OCI-LY7 (cell line): ENCODE results near the gene TMEM61. TPM values are rescaled to one million over a fixed set of nuclear protein-coding genes. Genes with fewer than 3 reads are reported as not detected.

Experiments used
- BruUV-seq: library from RNA; stranded (reverse); fragments of 400-500 nt; replicated peaks from 2 replicates; lab custom pipeline; 2021; lab: Mats Ljungman, UMichigan
- CTCF ChIA-PET: fragments of 300-600 bp; sonication (Branson Sonifier 250); formaldehyde crosslinking; loops from one replicate; lab custom pipeline; 2022; ENCODE audit warnings: antibody characterized with exemption; ENCODE audit not compliant: unreplicated experiment; lab: Charles Lee
- POLR2A ChIA-PET: fragments of 300-600 bp; sonication (Branson Sonifier 250); formaldehyde crosslinking; loops from one replicate; lab custom pipeline; 2022; ENCODE audit warnings: antibody characterized with exemption; lab: Charles Lee
- DNase-seq: peaks from one replicate; pipeline ENCODE4 v3.0.0-alpha.2; 2015; ENCODE audit warnings: low spot score
- H2AFZ ChIP-seq: fragments of 200-600 bp; sonication (generic), shearing (Covaris generic); 2 replicates; pipeline ENCODE4 v1.6.1; 2014; ENCODE audit warnings: mild to moderate bottlenecking, antibody characterized with exemption, low read length, moderate library complexity
- H3K27ac ChIP-seq: fragments of 200-600 bp; sonication (generic); 2 replicates; pipeline ENCODE4 v1.5.1; 2014; ENCODE audit warnings: mixed run types, low read depth, mild to moderate bottlenecking, moderate library complexity, low read length, inconsistent platforms; ENCODE audit not compliant: poor library complexity, severe bottlenecking
- H3K36me3 ChIP-seq: fragments of 200-600 bp; sonication (generic); 2 replicates; pipeline ENCODE4 v1.6.1; 2014; ENCODE audit warnings: mild to moderate bottlenecking, antibody characterized with exemption, low read length, moderate library complexity, mixed read lengths; ENCODE audit not compliant: insufficient read depth
- H3K4me1 ChIP-seq: fragments of 200-600 bp; sonication (generic); 2 replicates; pipeline ENCODE4 v1.5.1; 2014; ENCODE audit warnings: mild to moderate bottlenecking, low read length; ENCODE audit not compliant: insufficient read depth, poor library complexity, severe bottlenecking
- H3K4me2 ChIP-seq: fragments of 200-600 bp; sonication (generic); 2 replicates; pipeline ENCODE4 v1.6.1; 2014; ENCODE audit warnings: mild to moderate bottlenecking, low read length
- H3K4me3 ChIP-seq: fragments of 200-600 bp; sonication (generic); 2 replicates; pipeline ENCODE4 v1.5.1; 2014; ENCODE audit warnings: mild to moderate bottlenecking, low read depth, low read length; ENCODE audit not compliant: poor library complexity, severe bottlenecking
- H3K79me2 ChIP-seq: fragments of 200-600 bp; sonication (generic); 2 replicates; pipeline ENCODE4 v1.6.1; 2016; ENCODE audit warnings: low read depth, mild to moderate bottlenecking, low read length, moderate library complexity, mixed read lengths; ENCODE audit not compliant: insufficient read depth
- H3K9me2 ChIP-seq: fragments of 200-600 bp; sonication (generic); 2 replicates; pipeline ENCODE4 v1.6.1; 2016; ENCODE audit warnings: mild to moderate bottlenecking, low read length, mixed read lengths; ENCODE audit not compliant: insufficient read depth
- H3K9me3 ChIP-seq: fragments of 200-600 bp; sonication (generic); 2 replicates; pipeline ENCODE4 v1.6.1; 2014; ENCODE audit warnings: mild to moderate bottlenecking, mixed run types, low read length, mixed read lengths
- H4K20me1 ChIP-seq: fragments of 200-600 bp; sonication (generic); 2 replicates; pipeline ENCODE4 v1.6.1; 2014; ENCODE audit warnings: mild to moderate bottlenecking, antibody characterized with exemption, low read length, moderate library complexity, mixed read lengths; ENCODE audit not compliant: insufficient read depth
- EZH2phosphoT487 ChIP-seq: fragments of 200-600 bp; sonication (generic); IDR thresholded peaks from 2 replicates; pipeline ENCODE4 v1.6.1; 2018; ENCODE audit warnings: low read depth, borderline replicate concordance, mild to moderate bottlenecking, mixed run types, antibody characterized with exemption, low read length, moderate library complexity, mixed read lengths
- intact Hi-C: fragments of 100-400 bp; cut with micrococcal nuclease; formaldehyde crosslinking; loops from one replicate; pipeline ENCODE4 v1.10.0; 2022; ENCODE audit not compliant: unreplicated experiment
- total RNA-seq, 2 experiments: library from RNA; depleted of rRNA in 1 of 2; stranded (reverse); fragments of >200 nt in 1 of 2; shearing (Covaris generic) in 1 of 2; gene quantifications; 2 replicates each; pipeline ENCODE4 v1.2.3, GENCODE V29; 2014 to 2022
- TF ChIP-seq, protein P1 (sequence below): fragments of 200-600 bp; sonication (generic); conservative IDR thresholded peaks from 2 replicates; pipeline ENCODE4 v1.5.1; 2014; ENCODE audit warnings: mild to moderate bottlenecking, antibody characterized with exemption, low read length, moderate library complexity, mixed read lengths

TMEM61 gene
- total RNA-seq, 2 experiments from 2014 or later, result not detected

DNA sequence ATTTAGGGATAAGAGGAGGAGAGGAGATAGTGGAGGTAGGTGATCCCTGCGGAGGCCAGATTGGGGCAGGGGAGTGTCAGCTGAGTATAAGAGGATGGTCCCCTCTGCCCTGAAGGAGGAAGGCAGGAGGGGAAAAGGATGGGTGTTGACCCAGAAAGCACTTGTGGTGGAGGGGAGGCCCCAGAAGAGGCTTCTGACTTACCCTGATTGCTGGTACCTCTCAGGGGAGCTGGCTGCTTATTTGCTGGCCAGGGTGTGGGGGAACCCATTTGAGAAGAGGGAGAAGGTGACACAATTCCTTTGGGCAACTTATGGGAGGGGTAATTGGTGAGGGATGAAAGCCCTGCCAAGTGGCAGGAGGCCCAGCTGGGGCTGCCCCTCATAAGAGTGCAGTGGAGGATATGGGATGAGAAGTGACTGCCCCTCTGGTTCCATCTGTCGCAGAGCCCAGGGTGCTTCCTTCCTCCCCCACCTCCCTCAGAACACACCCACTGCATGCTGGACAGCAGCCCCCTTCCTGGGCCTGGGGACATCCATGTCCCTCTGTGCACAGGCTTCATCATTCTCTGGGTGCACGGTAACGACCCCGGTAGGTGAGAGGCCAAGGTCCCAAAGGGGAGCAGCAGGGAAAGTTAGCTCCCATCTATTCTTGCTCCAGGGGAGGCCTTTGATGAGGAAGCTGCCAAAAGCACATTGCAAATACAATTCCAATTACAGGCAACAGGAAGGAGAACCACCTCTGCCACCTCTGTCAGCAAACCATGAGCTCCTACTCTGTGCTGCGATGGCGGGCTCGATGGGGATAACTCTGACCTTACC lies 57.5 kb downstream of the TMEM61 start:
- H3K79me2 ChIP-seq, result no peaks in the 10 kb centered on the region
- no TSS peak for BruUV-seq
- CTCF ChIA-PET, result no interaction called here
- H2AFZ ChIP-seq, result no peak overlapping the region
- no peak overlapping the region for H3K4me3 ChIP-seq
- no peaks in the 10 kb centered on the region for H3K36me3 ChIP-seq
- no peaks in the 10 kb centered on the region for H3K9me2 ChIP-seq
- POLR2A ChIA-PET, result no interaction called here
- no peaks in the 10 kb centered on the region for H3K4me1 ChIP-seq
- H3K4me2 ChIP-seq, result no peak overlapping the region
- intact Hi-C loops, result no loop called here
- H3K27ac ChIP-seq, result no peak overlapping the region
- no peaks in the 10 kb centered on the region for H4K20me1 ChIP-seq
- no peak for TF ChIP-seq EZH2phosphoT487
- TF ChIP-seq, protein P1, sequence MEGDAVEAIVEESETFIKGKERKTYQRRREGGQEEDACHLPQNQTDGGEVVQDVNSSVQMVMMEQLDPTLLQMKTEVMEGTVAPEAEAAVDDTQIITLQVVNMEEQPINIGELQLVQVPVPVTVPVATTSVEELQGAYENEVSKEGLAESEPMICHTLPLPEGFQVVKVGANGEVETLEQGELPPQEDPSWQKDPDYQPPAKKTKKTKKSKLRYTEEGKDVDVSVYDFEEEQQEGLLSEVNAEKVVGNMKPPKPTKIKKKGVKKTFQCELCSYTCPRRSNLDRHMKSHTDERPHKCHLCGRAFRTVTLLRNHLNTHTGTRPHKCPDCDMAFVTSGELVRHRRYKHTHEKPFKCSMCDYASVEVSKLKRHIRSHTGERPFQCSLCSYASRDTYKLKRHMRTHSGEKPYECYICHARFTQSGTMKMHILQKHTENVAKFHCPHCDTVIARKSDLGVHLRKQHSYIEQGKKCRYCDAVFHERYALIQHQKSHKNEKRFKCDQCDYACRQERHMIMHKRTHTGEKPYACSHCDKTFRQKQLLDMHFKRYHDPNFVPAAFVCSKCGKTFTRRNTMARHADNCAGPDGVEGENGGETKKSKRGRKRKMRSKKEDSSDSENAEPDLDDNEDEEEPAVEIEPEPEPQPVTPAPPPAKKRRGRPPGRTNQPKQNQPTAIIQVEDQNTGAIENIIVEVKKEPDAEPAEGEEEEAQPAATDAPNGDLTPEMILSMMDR, result no peak
- DNase-seq, result no peak
- no peaks in the 10 kb centered on the region for H3K9me3 ChIP-seq

DNA sequence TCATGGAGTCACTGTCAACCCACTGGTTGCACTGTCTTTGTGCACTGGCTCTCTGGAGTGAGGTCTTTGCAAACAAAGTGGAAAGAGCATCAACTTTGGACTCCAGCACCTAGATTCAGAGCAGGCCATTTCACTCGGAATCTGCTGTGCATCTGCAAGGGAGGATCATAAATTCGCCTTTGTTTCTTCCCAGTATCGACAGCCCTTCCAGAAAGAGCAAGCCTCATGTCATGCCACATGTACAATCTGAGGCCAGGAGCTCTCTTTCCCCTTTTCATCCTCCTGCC lies 58.1 kb downstream of the TMEM61 start:
- no peaks in the 10 kb centered on the region for H3K4me1 ChIP-seq
- no peak overlapping the region for H3K27ac ChIP-seq
- H3K9me3 ChIP-seq, result no peaks in the 10 kb centered on the region
- H2AFZ ChIP-seq, result no peak overlapping the region
- no peaks in the 10 kb centered on the region for H3K79me2 ChIP-seq
- no peak overlapping the region for H3K4me3 ChIP-seq
- intact Hi-C loops, result no loop called here
- no peaks in the 10 kb centered on the region for H4K20me1 ChIP-seq
- no peaks in the 10 kb centered on the region for H3K36me3 ChIP-seq
- no peak for TF ChIP-seq EZH2phosphoT487
- TF ChIP-seq, protein P1, result no peak
- H3K4me2 ChIP-seq, result no peak overlapping the region
- H3K9me2 ChIP-seq, result no peaks in the 10 kb centered on the region
- ChIA-PET CTCF (no interaction called here), POLR2A (no interaction called here)
- BruUV-seq, result no TSS peak
- DNase-seq, result no peak

DNA sequence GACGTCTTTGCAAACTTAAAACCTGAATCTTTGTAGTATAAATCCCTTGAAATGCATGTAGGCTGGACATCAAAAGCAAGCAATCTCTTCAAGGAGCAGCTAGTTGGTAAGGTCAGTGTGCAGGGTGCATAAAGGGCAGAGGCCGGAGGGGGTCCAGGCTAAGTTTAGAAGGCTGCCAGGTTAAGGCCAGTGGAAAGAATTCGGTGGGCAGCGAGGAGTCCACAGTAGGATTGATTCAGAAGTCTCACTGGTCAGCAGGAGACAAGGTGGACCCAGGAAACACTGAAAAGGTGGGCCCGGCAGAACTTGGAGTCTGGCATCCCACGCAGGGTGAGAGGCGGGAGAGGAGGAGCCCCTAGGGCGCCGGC lies 58.5 kb downstream of the TMEM61 start:
- Histone ChIP-seq H3K4me3 (no peak overlapping the region), H3K36me3 (no peaks in the 10 kb centered on the region), H4K20me1 (no peaks in the 10 kb centered on the region), H3K9me2 (no peaks in the 10 kb centered on the region), H3K27ac (no peak overlapping the region), H3K79me2 (no peaks in the 10 kb centered on the region), H2AFZ (no peak overlapping the region), H3K4me1 (no peaks in the 10 kb centered on the region), H3K4me2 (no peak overlapping the region), H3K9me3 (no peaks in the 10 kb centered on the region)
- ChIA-PET POLR2A (no interaction called here), CTCF (no interaction called here)
- DNase-seq, result no peak
- no TSS peak for BruUV-seq
- no peak for TF ChIP-seq EZH2phosphoT487
- TF ChIP-seq, protein P1, result no peak
- intact Hi-C loops, result no loop called here
